K562 (cell line): ENCODE measurements around the gene COL11A2. TPM values are rescaled to one million over a fixed set of nuclear protein-coding genes. Genes with fewer than 3 reads are reported as not detected.

Experiments
- COPS2 ChIP-seq: fragments of 450-650 bp; conservative IDR thresholded peaks from 2 replicates; pipeline ENCODE4 v1.6.1; 2016; ENCODE audit warnings: mild to moderate bottlenecking, moderate library complexity
- CREB3L1 ChIP-seq: fragments of 450-650 bp; IDR thresholded peaks from 2 replicates; pipeline ENCODE4 v1.6.1; 2014; ENCODE audit warnings: low read depth, mild to moderate bottlenecking, moderate library complexity, borderline replicate concordance
- ESRRB ChIP-seq: fragments of 250-450 bp; sonication (Bioruptor Pico); IDR thresholded peaks from 2 replicates; pipeline ENCODE4 v1.5.0; 2020; ENCODE audit warnings: mild to moderate bottlenecking, moderate library complexity, borderline replicate concordance
- FOXJ2 ChIP-seq: fragments of 200-800 bp; sonication (Bioruptor generic); IDR thresholded peaks from 2 replicates; pipeline ENCODE4 v1.6.1; 2016; ENCODE audit warnings: missing genetic modification characterization, missing compliant biosample characterization
- FOXM1 ChIP-seq, 2 experiments: fragments of 450-650 bp in 1 of 2; sonication (generic) in 1 of 2; formaldehyde crosslinking in 1 of 2; IDR thresholded peaks; 2 replicates each; pipeline versions ENCODE4 v1.6.1 to v1.9.0; 2017 to 2022; ENCODE audit warnings: low read depth in 2 of 2, mild to moderate bottlenecking in 2 of 2, missing genetic modification reagents in 1 of 2, moderate library complexity in 1 of 2
- POLR2AphosphoS2 ChIP-seq: IDR thresholded peaks from 2 replicates; pipeline ENCODE4 v1.6.1; 2012; ENCODE audit warnings: low read length, improper control_type of control experiment
- RFX5 ChIP-seq: IDR thresholded peaks from 2 replicates; pipeline ENCODE4 v1.6.1; 2011; ENCODE audit warnings: low read depth, mild to moderate bottlenecking, improper control_type of control experiment, low read length
- TAF1 ChIP-seq: IDR thresholded peaks from 2 replicates; pipeline ENCODE4 v1.6.1; 2011; ENCODE audit warnings: mild to moderate bottlenecking, low read length, moderate library complexity; ENCODE audit not compliant: insufficient read depth, control insufficient read depth, severe bottlenecking; ENCODE audit errors: extremely low read depth
- ZNF146 ChIP-seq: IDR thresholded peaks from one replicate; pipeline ENCODE4 v1.6.1; 2018; ENCODE audit warnings: missing compliant biosample characterization; ENCODE audit not compliant: unreplicated experiment
- ZNF507 ChIP-seq: conservative IDR thresholded peaks from 2 replicates; pipeline ENCODE4 v1.6.1; 2017; ENCODE audit warnings: missing genetic modification characterization, missing compliant biosample characterization
- polyA plus RNA-seq, 8 experiments: library from polyadenylated mRNA; depleted of rRNA in 4 of 8; stranded (reverse) in 5 of 8; unstranded in 3 of 8; fragments of >200 nt; fragmentation: Nextera tagmentation in 2 of 8; fragmentation: Illumina TruSeq in 1 of 8; extraction: Ambion mirVana in 2 of 8; extraction: Trizol in 1 of 8; gene quantifications; 2 replicates each; pipeline versions ENCODE4 v1.2.1 to v1.2.3, GENCODE V29; 2011 to 2014; ENCODE audit warnings: inconsistent platforms in 1 of 8, missing spikeins in 1 of 8
- total RNA-seq, 7 experiments: library from RNA; depleted of rRNA in 6 of 7; stranded (reverse); fragments of >200 nt in 6 of 7; fragmentation: Illumina TruSeq in 2 of 7; extraction: Trizol in 2 of 7; gene quantifications; 2 replicates each; pipeline versions ENCODE4 v1.2.1 to v1.2.3, GENCODE V29; 2011 to 2021; ENCODE audit warnings: low replicate concordance in 1 of 7
- TF ChIP-seq, protein P1 (sequence below): fragments of 200-600 bp; sonication (generic); IDR thresholded peaks from one replicate; pipeline ENCODE4 v1.6.1; 2012; ENCODE audit warnings: mild to moderate bottlenecking, low read depth, low read length, inconsistent platforms
- TF ChIP-seq, protein P2 (sequence below): fragments of 250-450 bp; sonication (Bioruptor Pico); IDR thresholded peaks from 2 replicates; pipeline ENCODE4 v1.4.0; 2020; ENCODE audit warnings: mild to moderate bottlenecking, moderate library complexity

The COL11A2 gene
- total and polyA plus RNA-seq, 9 of the 15 experiments (the other 6 are each of a cell fraction or from before 2014, with no cell fraction given), result 0.04 to 0.35 (median 0.09) TPM; not detected in 1

GRCh38 chr6:33207552-33208090 is 15.4 kb upstream of the COL11A2 start (continued):
- TF ChIP-seq, protein P1, sequence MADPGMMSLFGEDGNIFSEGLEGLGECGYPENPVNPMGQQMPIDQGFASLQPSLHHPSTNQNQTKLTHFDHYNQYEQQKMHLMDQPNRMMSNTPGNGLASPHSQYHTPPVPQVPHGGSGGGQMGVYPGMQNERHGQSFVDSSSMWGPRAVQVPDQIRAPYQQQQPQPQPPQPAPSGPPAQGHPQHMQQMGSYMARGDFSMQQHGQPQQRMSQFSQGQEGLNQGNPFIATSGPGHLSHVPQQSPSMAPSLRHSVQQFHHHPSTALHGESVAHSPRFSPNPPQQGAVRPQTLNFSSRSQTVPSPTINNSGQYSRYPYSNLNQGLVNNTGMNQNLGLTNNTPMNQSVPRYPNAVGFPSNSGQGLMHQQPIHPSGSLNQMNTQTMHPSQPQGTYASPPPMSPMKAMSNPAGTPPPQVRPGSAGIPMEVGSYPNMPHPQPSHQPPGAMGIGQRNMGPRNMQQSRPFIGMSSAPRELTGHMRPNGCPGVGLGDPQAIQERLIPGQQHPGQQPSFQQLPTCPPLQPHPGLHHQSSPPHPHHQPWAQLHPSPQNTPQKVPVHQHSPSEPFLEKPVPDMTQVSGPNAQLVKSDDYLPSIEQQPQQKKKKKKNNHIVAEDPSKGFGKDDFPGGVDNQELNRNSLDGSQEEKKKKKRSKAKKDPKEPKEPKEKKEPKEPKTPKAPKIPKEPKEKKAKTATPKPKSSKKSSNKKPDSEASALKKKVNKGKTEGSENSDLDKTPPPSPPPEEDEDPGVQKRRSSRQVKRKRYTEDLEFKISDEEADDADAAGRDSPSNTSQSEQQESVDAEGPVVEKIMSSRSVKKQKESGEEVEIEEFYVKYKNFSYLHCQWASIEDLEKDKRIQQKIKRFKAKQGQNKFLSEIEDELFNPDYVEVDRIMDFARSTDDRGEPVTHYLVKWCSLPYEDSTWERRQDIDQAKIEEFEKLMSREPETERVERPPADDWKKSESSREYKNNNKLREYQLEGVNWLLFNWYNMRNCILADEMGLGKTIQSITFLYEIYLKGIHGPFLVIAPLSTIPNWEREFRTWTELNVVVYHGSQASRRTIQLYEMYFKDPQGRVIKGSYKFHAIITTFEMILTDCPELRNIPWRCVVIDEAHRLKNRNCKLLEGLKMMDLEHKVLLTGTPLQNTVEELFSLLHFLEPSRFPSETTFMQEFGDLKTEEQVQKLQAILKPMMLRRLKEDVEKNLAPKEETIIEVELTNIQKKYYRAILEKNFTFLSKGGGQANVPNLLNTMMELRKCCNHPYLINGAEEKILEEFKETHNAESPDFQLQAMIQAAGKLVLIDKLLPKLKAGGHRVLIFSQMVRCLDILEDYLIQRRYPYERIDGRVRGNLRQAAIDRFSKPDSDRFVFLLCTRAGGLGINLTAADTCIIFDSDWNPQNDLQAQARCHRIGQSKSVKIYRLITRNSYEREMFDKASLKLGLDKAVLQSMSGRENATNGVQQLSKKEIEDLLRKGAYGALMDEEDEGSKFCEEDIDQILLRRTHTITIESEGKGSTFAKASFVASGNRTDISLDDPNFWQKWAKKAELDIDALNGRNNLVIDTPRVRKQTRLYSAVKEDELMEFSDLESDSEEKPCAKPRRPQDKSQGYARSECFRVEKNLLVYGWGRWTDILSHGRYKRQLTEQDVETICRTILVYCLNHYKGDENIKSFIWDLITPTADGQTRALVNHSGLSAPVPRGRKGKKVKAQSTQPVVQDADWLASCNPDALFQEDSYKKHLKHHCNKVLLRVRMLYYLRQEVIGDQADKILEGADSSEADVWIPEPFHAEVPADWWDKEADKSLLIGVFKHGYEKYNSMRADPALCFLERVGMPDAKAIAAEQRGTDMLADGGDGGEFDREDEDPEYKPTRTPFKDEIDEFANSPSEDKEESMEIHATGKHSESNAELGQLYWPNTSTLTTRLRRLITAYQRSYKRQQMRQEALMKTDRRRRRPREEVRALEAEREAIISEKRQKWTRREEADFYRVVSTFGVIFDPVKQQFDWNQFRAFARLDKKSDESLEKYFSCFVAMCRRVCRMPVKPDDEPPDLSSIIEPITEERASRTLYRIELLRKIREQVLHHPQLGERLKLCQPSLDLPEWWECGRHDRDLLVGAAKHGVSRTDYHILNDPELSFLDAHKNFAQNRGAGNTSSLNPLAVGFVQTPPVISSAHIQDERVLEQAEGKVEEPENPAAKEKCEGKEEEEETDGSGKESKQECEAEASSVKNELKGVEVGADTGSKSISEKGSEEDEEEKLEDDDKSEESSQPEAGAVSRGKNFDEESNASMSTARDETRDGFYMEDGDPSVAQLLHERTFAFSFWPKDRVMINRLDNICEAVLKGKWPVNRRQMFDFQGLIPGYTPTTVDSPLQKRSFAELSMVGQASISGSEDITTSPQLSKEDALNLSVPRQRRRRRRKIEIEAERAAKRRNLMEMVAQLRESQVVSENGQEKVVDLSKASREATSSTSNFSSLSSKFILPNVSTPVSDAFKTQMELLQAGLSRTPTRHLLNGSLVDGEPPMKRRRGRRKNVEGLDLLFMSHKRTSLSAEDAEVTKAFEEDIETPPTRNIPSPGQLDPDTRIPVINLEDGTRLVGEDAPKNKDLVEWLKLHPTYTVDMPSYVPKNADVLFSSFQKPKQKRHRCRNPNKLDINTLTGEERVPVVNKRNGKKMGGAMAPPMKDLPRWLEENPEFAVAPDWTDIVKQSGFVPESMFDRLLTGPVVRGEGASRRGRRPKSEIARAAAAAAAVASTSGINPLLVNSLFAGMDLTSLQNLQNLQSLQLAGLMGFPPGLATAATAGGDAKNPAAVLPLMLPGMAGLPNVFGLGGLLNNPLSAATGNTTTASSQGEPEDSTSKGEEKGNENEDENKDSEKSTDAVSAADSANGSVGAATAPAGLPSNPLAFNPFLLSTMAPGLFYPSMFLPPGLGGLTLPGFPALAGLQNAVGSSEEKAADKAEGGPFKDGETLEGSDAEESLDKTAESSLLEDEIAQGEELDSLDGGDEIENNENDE, result no peak
- TF ChIP-seq FOXM1 (IDR thresholded peaks at IDR 0.05; ENCODE audit: low read depth) (no peak), FOXM1 (CRISPR knock-in tag; IDR thresholded peaks at IDR 0.05; ENCODE audit: low read depth) (no peak), RFX5 (no peak), ESRRB (CRISPR knock-in tag) (no peak), COPS2 (no peak), ZNF507 (no peak), CREB3L1 (no peak), FOXJ2 (tag) (no peak), TAF1 (no peak), ZNF146 (CRISPR knock-in tag) (no peak), POLR2AphosphoS2 (peak; percentile 0; the same call in 1 of the 2 replicates)
- TF ChIP-seq, protein P2, sequence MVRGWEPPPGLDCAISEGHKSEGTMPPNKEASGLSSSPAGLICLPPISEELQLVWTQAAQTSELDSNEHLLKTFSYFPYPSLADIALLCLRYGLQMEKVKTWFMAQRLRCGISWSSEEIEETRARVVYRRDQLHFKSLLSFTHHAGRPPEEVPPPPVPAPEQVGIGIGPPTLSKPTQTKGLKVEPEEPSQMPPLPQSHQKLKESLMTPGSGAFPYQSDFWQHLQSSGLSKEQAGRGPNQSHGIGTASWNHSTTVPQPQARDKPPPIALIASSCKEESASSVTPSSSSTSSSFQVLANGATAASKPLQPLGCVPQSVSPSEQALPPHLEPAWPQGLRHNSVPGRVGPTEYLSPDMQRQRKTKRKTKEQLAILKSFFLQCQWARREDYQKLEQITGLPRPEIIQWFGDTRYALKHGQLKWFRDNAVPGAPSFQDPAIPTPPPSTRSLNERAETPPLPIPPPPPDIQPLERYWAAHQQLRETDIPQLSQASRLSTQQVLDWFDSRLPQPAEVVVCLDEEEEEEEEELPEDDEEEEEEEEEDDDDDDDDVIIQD, result no peak
